Hepatocyte (in vitro differentiated cells): ENCODE results near the gene MYOF. TPM values are rescaled to one million over a fixed set of nuclear protein-coding genes. Genes with fewer than 3 reads are reported as not detected.
A peak's percentile ranks its signal among the peaks of the same experiment; 100 is the strongest.

Source experiments
- DNase-seq: peaks from one replicate; pipeline ENCODE4 v3.0.0-alpha.2; 2016; ENCODE audit warnings: low spot score
- H2AFZ ChIP-seq: fragments of 200-600 bp; sonication (generic); 2 replicates; pipeline ENCODE4 v1.6.0; 2016; ENCODE audit warnings: antibody characterized with exemption, mild to moderate bottlenecking
- H3K27ac ChIP-seq: fragments of 200-600 bp; sonication (generic); 2 replicates; pipeline ENCODE4 v1.5.1; 2016; ENCODE audit warnings: mild to moderate bottlenecking
- H3K27me3 ChIP-seq: fragments of 200-600 bp; sonication (generic); 2 replicates; pipeline ENCODE4 v1.6.1; 2016
- H3K36me3 ChIP-seq: fragments of 200-600 bp; sonication (generic); replicated peaks from 2 replicates; pipeline ENCODE4 v1.5.1; 2016; ENCODE audit warnings: low read depth; ENCODE audit not compliant: insufficient read depth
- H3K4me1 ChIP-seq: fragments of 200-600 bp; sonication (generic); 2 replicates; pipeline ENCODE4 v1.5.1; 2016; ENCODE audit warnings: mild to moderate bottlenecking, moderate library complexity; ENCODE audit not compliant: insufficient read depth
- H3K4me2 ChIP-seq: fragments of 200-600 bp; sonication (generic); 2 replicates; pipeline ENCODE4 v1.6.0; 2016
- H3K4me3 ChIP-seq: fragments of 200-600 bp; sonication (generic); 2 replicates; pipeline ENCODE4 v1.5.1; 2016; ENCODE audit warnings: mild to moderate bottlenecking
- H3K79me2 ChIP-seq: fragments of 200-600 bp; sonication (generic); 2 replicates; pipeline ENCODE4 v1.6.0; 2017; ENCODE audit warnings: mild to moderate bottlenecking
- H3K9me2 ChIP-seq: fragments of 200-600 bp; sonication (generic); replicated peaks from 2 replicates; pipeline ENCODE4 v1.6.0; 2017; ENCODE audit warnings: mild to moderate bottlenecking; ENCODE audit not compliant: insufficient read depth
- H3K9me3 ChIP-seq: fragments of 200-600 bp; sonication (generic); 2 replicates; pipeline ENCODE4 v1.5.1; 2016; ENCODE audit warnings: low read depth, mild to moderate bottlenecking
- H4K20me1 ChIP-seq: fragments of 200-600 bp; sonication (generic); 2 replicates; pipeline ENCODE4 v1.6.0; 2016; ENCODE audit warnings: mild to moderate bottlenecking; ENCODE audit not compliant: insufficient read depth, poor library complexity, severe bottlenecking
- EZH2 ChIP-seq: fragments of 200-600 bp; sonication (generic); IDR thresholded peaks from 2 replicates; pipeline ENCODE4 v1.6.1; 2016; ENCODE audit warnings: antibody characterized with exemption, mild to moderate bottlenecking, borderline replicate concordance
- EZH2phosphoT487 ChIP-seq: fragments of 200-600 bp; sonication (generic); IDR thresholded peaks from one replicate; pipeline ENCODE4 v1.6.1; 2018; ENCODE audit warnings: antibody characterized with exemption, mild to moderate bottlenecking, low read depth, moderate library complexity; ENCODE audit not compliant: unreplicated experiment, severe bottlenecking
- WGBS: methylation state at CpG from one replicate; pipeline ENCODE4 v1.1.6; 2016; ENCODE audit warnings: low lambda C conversion rate; ENCODE audit errors: missing lambda C conversion rate; 5-methylcytosine and 5-hydroxymethylcytosine counted together
- polyA plus RNA-seq: library from polyadenylated mRNA; unstranded; fragments of >200 nt; fragmentation: Nextera tagmentation; extraction: Ambion mirVana; gene quantifications from 2 replicates; pipeline ENCODE4 v1.2.1, GENCODE V29; 2016
- total RNA-seq: library from RNA; depleted of rRNA; stranded (reverse); fragments of >200 nt; gene quantifications from 2 replicates; pipeline ENCODE4 v1.2.3, GENCODE V29; 2014
- TF ChIP-seq, protein P1 (sequence below): fragments of 200-600 bp; sonication (generic); IDR thresholded peaks from 2 replicates; pipeline ENCODE4 v1.5.1; 2016; ENCODE audit warnings: antibody characterized with exemption, mild to moderate bottlenecking; ENCODE audit not compliant: poor library complexity

MYOF gene
- total and polyA plus RNA-seq, 2 experiments from 2014 or later = 16.6 to 47.9 TPM

GRCh38 chr10:93475871-93476270 lies 6.3 kb downstream of the MYOF start:
- DNase-seq = no peak
- peaks cover 10% of the 10 kb centered on the region for H3K4me1 ChIP-seq
- no peaks in the 10 kb centered on the region for H3K27me3 ChIP-seq
- H4K20me1 ChIP-seq = no peaks in the 10 kb centered on the region
- H3K36me3 ChIP-seq = no peaks in the 10 kb centered on the region
- WGBS = 46% methylated on average over 2 of the region's 2 CpGs
- no peak for TF ChIP-seq EZH2phosphoT487
- TF ChIP-seq EZH2 = no peak
- TF ChIP-seq, protein P1, sequence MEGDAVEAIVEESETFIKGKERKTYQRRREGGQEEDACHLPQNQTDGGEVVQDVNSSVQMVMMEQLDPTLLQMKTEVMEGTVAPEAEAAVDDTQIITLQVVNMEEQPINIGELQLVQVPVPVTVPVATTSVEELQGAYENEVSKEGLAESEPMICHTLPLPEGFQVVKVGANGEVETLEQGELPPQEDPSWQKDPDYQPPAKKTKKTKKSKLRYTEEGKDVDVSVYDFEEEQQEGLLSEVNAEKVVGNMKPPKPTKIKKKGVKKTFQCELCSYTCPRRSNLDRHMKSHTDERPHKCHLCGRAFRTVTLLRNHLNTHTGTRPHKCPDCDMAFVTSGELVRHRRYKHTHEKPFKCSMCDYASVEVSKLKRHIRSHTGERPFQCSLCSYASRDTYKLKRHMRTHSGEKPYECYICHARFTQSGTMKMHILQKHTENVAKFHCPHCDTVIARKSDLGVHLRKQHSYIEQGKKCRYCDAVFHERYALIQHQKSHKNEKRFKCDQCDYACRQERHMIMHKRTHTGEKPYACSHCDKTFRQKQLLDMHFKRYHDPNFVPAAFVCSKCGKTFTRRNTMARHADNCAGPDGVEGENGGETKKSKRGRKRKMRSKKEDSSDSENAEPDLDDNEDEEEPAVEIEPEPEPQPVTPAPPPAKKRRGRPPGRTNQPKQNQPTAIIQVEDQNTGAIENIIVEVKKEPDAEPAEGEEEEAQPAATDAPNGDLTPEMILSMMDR = no peak
- H3K4me3 ChIP-seq = no peak overlapping the region
- H2AFZ ChIP-seq = no peak overlapping the region
- peaks cover 76% of the 10 kb centered on the region for H3K79me2 ChIP-seq
- no peaks in the 10 kb centered on the region for H3K9me3 ChIP-seq
- H3K9me2 ChIP-seq = no peaks in the 10 kb centered on the region
- H3K4me2 ChIP-seq = no peak overlapping the region
- peak overlapping the region; percentile 84 for H3K27ac ChIP-seq

DNA sequence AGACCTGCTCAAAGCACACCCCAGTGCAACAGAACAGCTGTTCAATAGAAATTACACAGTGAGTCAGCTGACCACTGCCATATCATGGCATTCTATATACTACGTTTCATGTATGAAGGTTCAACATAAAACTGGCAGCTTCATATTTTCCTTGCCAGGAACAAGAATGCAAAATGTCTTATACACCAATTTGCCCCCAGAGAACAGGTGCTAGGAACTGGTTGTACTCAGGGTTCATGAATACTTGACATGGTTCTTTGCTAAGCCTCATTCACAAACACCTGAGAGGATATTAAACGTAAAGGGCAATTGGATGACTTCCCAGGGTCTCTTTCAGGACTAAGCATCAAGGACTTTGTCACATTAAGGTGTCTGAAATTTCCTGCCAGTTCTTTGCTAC lies 6.9 kb downstream of the MYOF start:
- Histone ChIP-seq H3K9me2 (no peaks in the 10 kb centered on the region), H3K4me2 (no peak overlapping the region), H3K27ac (peak overlapping the region; percentile 84), H3K9me3 (no peaks in the 10 kb centered on the region), H2AFZ (no peak overlapping the region), H3K79me2 (peaks cover 74% of the 10 kb centered on the region), H3K4me1 (peaks cover 6% of the 10 kb centered on the region), H3K36me3 (no peaks in the 10 kb centered on the region), H3K27me3 (no peaks in the 10 kb centered on the region), H3K4me3 (no peak overlapping the region), H4K20me1 (no peaks in the 10 kb centered on the region)
- 80% methylated on average over 2 of the region's 2 CpGs for WGBS
- TF ChIP-seq EZH2phosphoT487 (no peak), EZH2 (no peak)
- TF ChIP-seq, protein P1 = no peak
- no peak for DNase-seq

- H3K36me3 ChIP-seq = no peaks in the 10 kb centered on the region
- H3K27me3 ChIP-seq = no peaks in the 10 kb centered on the region
- no peak overlapping the region for H3K27ac ChIP-seq
- 78% methylated on average over 7 of the region's 7 CpGs for WGBS
- no peaks in the 10 kb centered on the region for H3K9me2 ChIP-seq
- H3K79me2 ChIP-seq = peaks cover 70% of the 10 kb centered on the region
- peaks cover 6% of the 10 kb centered on the region for H3K4me1 ChIP-seq
- H3K4me3 ChIP-seq = no peak overlapping the region
- no peaks in the 10 kb centered on the region for H4K20me1 ChIP-seq
- no peaks in the 10 kb centered on the region for H3K9me3 ChIP-seq
- H3K4me2 ChIP-seq = no peak overlapping the region
- DNase-seq = no peak
- H2AFZ ChIP-seq = no peak overlapping the region
- TF ChIP-seq EZH2 (no peak), EZH2phosphoT487 (no peak)
- TF ChIP-seq, protein P1 = no peak
These were observed 8.2 kb downstream of the MYOF start for GRCh38 chr10:93473804-93474472.

GRCh38 chr10:93473161-93473560 lies 9.0 kb downstream of the MYOF start:
- Histone ChIP-seq H4K20me1 (no peaks in the 10 kb centered on the region), H3K9me2 (no peaks in the 10 kb centered on the region), H3K79me2 (peaks cover 63% of the 10 kb centered on the region), H2AFZ (no peak overlapping the region), H3K9me3 (no peaks in the 10 kb centered on the region), H3K36me3 (no peaks in the 10 kb centered on the region), H3K27me3 (no peaks in the 10 kb centered on the region), H3K4me1 (peaks cover 6% of the 10 kb centered on the region), H3K4me3 (no peak overlapping the region), H3K27ac (no peak overlapping the region), H3K4me2 (no peak overlapping the region)
- 100% methylated on average over 2 of the region's 2 CpGs for WGBS
- no peak for TF ChIP-seq EZH2phosphoT487
- TF ChIP-seq, protein P1 = no peak
- TF ChIP-seq EZH2 = no peak
- DNase-seq = no peak
